HEK293 (cell line): ENCODE measurements around the gene GJB5.

Experiments used
- CTCF ChIA-PET: fragments of 350-600 bp; formaldehyde crosslinking; extraction: SDS; loops from one replicate; lab custom pipeline; 2021; ENCODE audit warnings: antibody characterized with exemption; lab: Yijun Ruan, JAX
- POLR2A ChIA-PET: fragments of 300-600 bp; formaldehyde crosslinking; extraction: SDS; loops from one replicate; lab custom pipeline; 2020; ENCODE audit warnings: antibody characterized with exemption, inconsistent platforms; lab: Yijun Ruan, JAX
- H3K27ac ChIP-seq: fragments of 200-500 bp; sonication (Bioruptor generic); 2 replicates; pipeline ENCODE4 v1.5.1; 2014; ENCODE audit warnings: low read depth, low read length, control low read depth, inconsistent platforms; ENCODE audit errors: extremely low read depth
- H3K36me3 ChIP-seq, 2 experiments: fragments of 200-500 bp in 1 of 2; sonication (Bioruptor generic) in 1 of 2; 1 replicate in 1 of 2; 2 replicates in 1 of 2; pipeline ENCODE4 v1.5.1; 2014 to 2017; ENCODE audit warnings: inconsistent platforms in 2 of 2, low read length in 2 of 2; ENCODE audit not compliant: control insufficient read depth in 2 of 2, insufficient read depth in 1 of 2
- H3K4me1 ChIP-seq: fragments of 200-500 bp; sonication (Bioruptor generic); 2 replicates; pipeline ENCODE4 v1.5.1; 2014; ENCODE audit warnings: mild to moderate bottlenecking, low read length, inconsistent platforms; ENCODE audit not compliant: control insufficient read depth, insufficient read depth
- H3K4me3 ChIP-seq: 2 replicates; pipeline ENCODE4 v1.5.1; 2011; ENCODE audit warnings: low read depth, mild to moderate bottlenecking, control low read depth, low read length, moderate library complexity
- H3K9me3 ChIP-seq: fragments of 200-500 bp; sonication (Bioruptor generic); 2 replicates; pipeline ENCODE4 v1.5.1; 2014; ENCODE audit warnings: low read depth, low read length, inconsistent platforms; ENCODE audit not compliant: control insufficient read depth, insufficient read depth
- EGR2 ChIP-seq: fragments of 450-650 bp; formaldehyde crosslinking; IDR thresholded peaks from 2 replicates; pipeline ENCODE4 v1.5.1; 2016; ENCODE audit warnings: low read depth, missing biosample characterization, missing genetic modification characterization
- IKZF3 ChIP-seq: fragments of 450-650 bp; IDR thresholded peaks from 2 replicates; pipeline ENCODE4 v1.5.0; 2018; ENCODE audit warnings: missing biosample characterization, mild to moderate bottlenecking, missing genetic modification characterization, moderate library complexity
- ZBTB48 ChIP-seq: fragments of 450-650 bp; formaldehyde crosslinking; IDR thresholded peaks from 2 replicates; pipeline ENCODE4 v1.5.1; 2016; ENCODE audit warnings: missing biosample characterization, missing genetic modification characterization
- ZFHX2 ChIP-seq: fragments of 450-650 bp; formaldehyde crosslinking; conservative IDR thresholded peaks from 2 replicates; pipeline ENCODE4 v1.5.1; 2016; ENCODE audit warnings: missing biosample characterization, missing genetic modification characterization
- ZNF10 ChIP-seq: fragments of 450-650 bp; formaldehyde crosslinking; IDR thresholded peaks from 2 replicates; pipeline ENCODE4 v1.5.1; 2017; ENCODE audit warnings: missing biosample characterization, missing genetic modification characterization
- ZNF26 ChIP-seq: fragments of 450-650 bp; formaldehyde crosslinking; IDR thresholded peaks from 2 replicates; pipeline ENCODE4 v1.5.1; 2016; ENCODE audit warnings: missing biosample characterization, missing genetic modification characterization
- ZNF404 ChIP-seq: fragments of 450-650 bp; formaldehyde crosslinking; IDR thresholded peaks from 2 replicates; pipeline ENCODE4 v1.5.1; 2017; ENCODE audit warnings: missing biosample characterization, missing genetic modification characterization
- ZNF518A ChIP-seq: fragments of 450-650 bp; formaldehyde crosslinking; conservative IDR thresholded peaks from 2 replicates; pipeline ENCODE4 v1.5.1; 2016; ENCODE audit warnings: low read depth, missing biosample characterization, missing genetic modification characterization
- ZNF560 ChIP-seq: fragments of 450-650 bp; formaldehyde crosslinking; IDR thresholded peaks from 2 replicates; pipeline ENCODE4 v1.5.1; 2017; ENCODE audit warnings: missing biosample characterization, missing genetic modification characterization, borderline replicate concordance
- ZNF621 ChIP-seq: fragments of 450-650 bp; formaldehyde crosslinking; IDR thresholded peaks from 2 replicates; pipeline ENCODE4 v1.5.1; 2017; ENCODE audit warnings: missing biosample characterization, missing genetic modification characterization
- ZNF629 ChIP-seq: fragments of 450-650 bp; formaldehyde crosslinking; IDR thresholded peaks from 2 replicates; pipeline ENCODE4 v1.5.1; 2017; ENCODE audit warnings: missing biosample characterization, missing genetic modification characterization
- ZNF701 ChIP-seq: fragments of 450-650 bp; formaldehyde crosslinking; IDR thresholded peaks from 2 replicates; pipeline ENCODE4 v1.5.1; 2016; ENCODE audit warnings: missing biosample characterization, missing genetic modification characterization
- ZNF768 ChIP-seq: fragments of 450-650 bp; formaldehyde crosslinking; IDR thresholded peaks from 2 replicates; pipeline ENCODE4 v1.5.1; 2018; ENCODE audit warnings: missing biosample characterization, mild to moderate bottlenecking, missing genetic modification characterization

Gene GJB5

GRCh38 chr1:34763142-34763781 lies 8.4 kb downstream of the GJB5 start (continued):
- TF ChIP-seq ZNF26 (tag by site-specific recombination) (no peak), ZNF10 (tag by site-specific recombination) (no peak), ZNF560 (tag by site-specific recombination) (no peak), ZBTB48 (tag by site-specific recombination) (peak; percentile 54; the same call in 1 of the 2 replicates), IKZF3 (tag by site-specific recombination) (no peak)

GRCh38 chr1:34768856-34769255 lies 14.0 kb downstream of the GJB5 start:
- H3K4me1 ChIP-seq, result no peaks in the 10 kb centered on the region
- no peak overlapping the region for H3K4me3 ChIP-seq
- no peaks in the 10 kb centered on the region for H3K9me3 ChIP-seq
- ChIA-PET POLR2A (no interaction called here), CTCF (interaction anchor here (1.1 kb wide), 1 partner anchor 84 kb away, joined by 3 read pairs; no protein-coding TSS in a partner anchor)
- H3K27ac ChIP-seq, result no peak overlapping the region
- no peak for TF ChIP-seq ZNF701 (tag by site-specific recombination)
- no peak for TF ChIP-seq ZNF629 (tag by site-specific recombination)
- no peak for TF ChIP-seq ZNF768 (tag by site-specific recombination)
- TF ChIP-seq ZNF404 (tag by site-specific recombination), result no peak
- TF ChIP-seq ZNF621 (tag by site-specific recombination), result no peak
- TF ChIP-seq ZNF26 (tag by site-specific recombination), result no peak
- TF ChIP-seq ZBTB48 (tag by site-specific recombination), result no peak
- no peaks in the 10 kb centered on the region for H3K36me3 ChIP-seq

- no peak overlapping the region for H3K27ac ChIP-seq
- H3K4me3 ChIP-seq, result no peak overlapping the region
- TF ChIP-seq ZFHX2 (tag by site-specific recombination) (peak; percentile 87), EGR2 (peak; percentile 98), ZNF518A (no peak)
- no peaks in the 10 kb centered on the region for H3K36me3 ChIP-seq
- H3K9me3 ChIP-seq, result no peaks in the 10 kb centered on the region
- CTCF ChIA-PET, result interaction anchor here (1.0 kb wide), 1 partner anchor 15 kb away, joined by 3 read pairs; no protein-coding TSS in a partner anchor
- POLR2A ChIA-PET, result no interaction called here
- no peaks in the 10 kb centered on the region for H3K4me1 ChIP-seq
Measured at GRCh38 chr1:34770891-34771504, 16.2 kb downstream of the GJB5 start.
